HepG2 (cell line): ENCODE measurements around the gene LILRB5. TPM values are rescaled to one million over a fixed set of nuclear protein-coding genes. Genes with fewer than 3 reads are reported as not detected.

Experiments
- ATAC-seq: fragments of 200-7000 bp; cut with Tn5 transposase; 3 replicates; pipeline ENCODE4 v1.9.1; 2020; ENCODE audit warnings: mild to moderate bottlenecking, moderate library complexity
- BruUV-seq: library from RNA; stranded (reverse); fragments of 400-500 nt; replicated peaks from 2 replicates; lab custom pipeline; 2021; lab: Mats Ljungman, UMichigan
- CTCF ChIA-PET: fragments of 300-600 bp; formaldehyde crosslinking; extraction: SDS; loops from one replicate; lab custom pipeline; 2021; ENCODE audit warnings: low total read pairs, inconsistent platforms, low intra/inter-chr PET ratio; lab: Yijun Ruan, JAX
- POLR2A ChIA-PET: fragments of 350-600 bp; sonication (Branson Sonifier 250); formaldehyde crosslinking; loops from one replicate; lab custom pipeline; 2020; ENCODE audit warnings: antibody characterized with exemption, inconsistent platforms; lab: Yijun Ruan, JAX
- DNase-seq: peaks from one replicate; pipeline ENCODE4 v3.0.0-alpha.2; 2015; ENCODE audit warnings: low spot score
- FAIRE-seq: peaks from 3 replicates; lab custom pipeline; 2011; peaks lifted over from hg19 to GRCh38; lab: Jason Lieb, UNC
- H2AFZ ChIP-seq: one replicate; pipeline ENCODE4 v1.6.1; 2011; ENCODE audit warnings: low read length, inconsistent platforms
- H3K27ac ChIP-seq: fragments of 300-600 bp; 3 replicates; pipeline ENCODE4 v1.8.0; 2011; ENCODE audit warnings: mixed run types, mild to moderate bottlenecking, mixed read lengths, low read length, inconsistent platforms; ENCODE audit not compliant: insufficient read depth; ENCODE audit errors: extremely low read length
- H3K27me3 ChIP-seq, 2 experiments: fragments of 200-600 bp in 1 of 2; 2 replicates in 1 of 2; 3 replicates in 1 of 2; pipeline versions ENCODE4 v1.6.0 to v1.8.0; 2011; ENCODE audit warnings: low read length in 2 of 2, mild to moderate bottlenecking in 2 of 2, moderate library complexity in 2 of 2, inconsistent platforms in 1 of 2; ENCODE audit not compliant: insufficient read depth in 2 of 2, control insufficient read depth in 1 of 2
- H3K36me3 ChIP-seq, 2 experiments: fragments of 200-600 bp in 1 of 2; replicated peaks in 1 of 2; 2 replicates in 1 of 2; 3 replicates in 1 of 2; pipeline versions ENCODE4 v1.5.1 to v1.8.0; 2011; ENCODE audit warnings: low read length in 2 of 2, inconsistent platforms in 1 of 2; ENCODE audit not compliant: insufficient read depth in 2 of 2, control insufficient read depth in 1 of 2
- H3K4me1 ChIP-seq: 2 replicates; pipeline ENCODE4 v1.5.1; 2012; ENCODE audit warnings: low read length, inconsistent platforms; ENCODE audit not compliant: insufficient read depth
- H3K4me2 ChIP-seq: 2 replicates; pipeline ENCODE4 v1.6.0; 2011; ENCODE audit warnings: low read depth, low read length, inconsistent platforms
- H3K4me3 ChIP-seq, 3 experiments: fragments of 200-600 bp in 1 of 3; sonication (generic), shearing (Covaris generic) in 1 of 3; replicated peaks in 1 of 3; 2 replicates each; pipeline ENCODE4 v1.5.1; 2011 to 2016; ENCODE audit warnings: low read length in 3 of 3, inconsistent platforms in 2 of 3, low read depth in 2 of 3, mild to moderate bottlenecking in 2 of 3, control low read depth in 1 of 3, mixed read lengths in 1 of 3; ENCODE audit not compliant: insufficient read depth in 1 of 3
- H3K79me2 ChIP-seq: one replicate; pipeline ENCODE4 v1.6.1; 2011; ENCODE audit warnings: low read length, inconsistent platforms; ENCODE audit not compliant: insufficient read depth
- H3K9ac ChIP-seq: 2 replicates; pipeline ENCODE4 v1.6.0; 2011; ENCODE audit warnings: mild to moderate bottlenecking, low read depth, low read length, inconsistent platforms; ENCODE audit not compliant: insufficient read depth
- H3K9me3 ChIP-seq: 2 replicates; pipeline ENCODE4 v1.5.1; 2012; ENCODE audit warnings: mild to moderate bottlenecking, low read length
- H4K20me1 ChIP-seq: 2 replicates; pipeline ENCODE4 v1.6.0; 2011; ENCODE audit warnings: inconsistent platforms, mild to moderate bottlenecking, low read length, moderate library complexity; ENCODE audit not compliant: insufficient read depth
- ATRX ChIP-seq: sonication (generic); formaldehyde crosslinking; IDR thresholded peaks from 2 replicates; pipeline ENCODE4 v1.4.0; 2020; ENCODE audit warnings: missing genetic modification reagents, borderline replicate concordance
- CBX1 ChIP-seq: IDR thresholded peaks from one replicate; pipeline ENCODE4 v1.6.1; 2016; ENCODE audit warnings: antibody characterized with exemption, low read depth
- DDIT3 ChIP-seq: sonication (generic); formaldehyde crosslinking; IDR thresholded peaks from 2 replicates; pipeline ENCODE4 v1.4.0; 2020; ENCODE audit warnings: mild to moderate bottlenecking, missing genetic modification reagents
- EEA1 ChIP-seq: sonication (generic); formaldehyde crosslinking; IDR thresholded peaks from 2 replicates; pipeline ENCODE4 v1.5.1; 2020; ENCODE audit warnings: mild to moderate bottlenecking, missing genetic modification reagents, borderline replicate concordance
- ELF3 ChIP-seq: IDR thresholded peaks from 2 replicates; pipeline ENCODE4 v1.6.1; 2016; ENCODE audit warnings: missing genetic modification reagents, missing compliant biosample characterization
- ELF4 ChIP-seq: sonication (generic); formaldehyde crosslinking; IDR thresholded peaks from 2 replicates; pipeline ENCODE4 v1.5.0; 2020; ENCODE audit warnings: missing genetic modification reagents, mild to moderate bottlenecking, moderate library complexity, borderline replicate concordance
- KDM3A ChIP-seq: IDR thresholded peaks from 2 replicates; pipeline ENCODE4 v1.6.1; 2018; ENCODE audit warnings: low read depth, missing compliant biosample characterization
- NCOA1 ChIP-seq: sonication (generic); formaldehyde crosslinking; IDR thresholded peaks from 2 replicates; pipeline ENCODE4 v1.9.0; 2021; ENCODE audit warnings: missing genetic modification reagents
- PHF8 ChIP-seq: sonication (generic); formaldehyde crosslinking; IDR thresholded peaks from 2 replicates; pipeline ENCODE4 v1.5.0; 2020; ENCODE audit warnings: missing genetic modification reagents
- RARA ChIP-seq: IDR thresholded peaks from 2 replicates; pipeline ENCODE4 v1.6.1; 2016; ENCODE audit warnings: missing genetic modification reagents, missing compliant biosample characterization
- RBM22 ChIP-seq: fragments of 200-400 bp; formaldehyde crosslinking; optimal IDR thresholded peaks from 2 replicates; pipeline ENCODE3; 2017; ENCODE audit warnings: mild to moderate bottlenecking, low read length, moderate library complexity
- ZNF691 ChIP-seq: sonication (generic); formaldehyde crosslinking; IDR thresholded peaks from 2 replicates; pipeline ENCODE4 v1.4.0; 2020; ENCODE audit warnings: missing genetic modification reagents, low read depth, mild to moderate bottlenecking, borderline replicate concordance
- ZNF709 ChIP-seq: sonication (generic); formaldehyde crosslinking; IDR thresholded peaks from 2 replicates; pipeline ENCODE4 v1.5.0; 2020; ENCODE audit warnings: mild to moderate bottlenecking, missing genetic modification reagents
- WGBS: methylation state at CpG from one replicate; pipeline ENCODE4 v1.1.6; 2017; ENCODE audit warnings: low lambda C conversion rate; 5-methylcytosine and 5-hydroxymethylcytosine counted together
- in situ Hi-C: cut with HindIII; loops from 2 replicates; pipeline ENCODE4 v1.10.0; 2017; ENCODE audit warnings: low pct_unique_long_range_greater_than_20kb; ENCODE audit not compliant: extremely low pct_ligation_motif_present
- intact Hi-C: fragments of 100-400 bp; cut with micrococcal nuclease; formaldehyde crosslinking; loops from one replicate; pipeline ENCODE4 v1.10.0; 2022; ENCODE audit not compliant: unreplicated experiment
- polyA plus RNA-seq, 8 experiments: library from polyadenylated mRNA; depleted of rRNA in 3 of 8; stranded (reverse) in 7 of 8; unstranded in 1 of 8; fragments of >200 nt; fragmentation: Illumina TruSeq in 4 of 8; extraction: Trizol in 4 of 8; gene quantifications; 2 replicates each; pipeline versions ENCODE4 v1.2.1 to v1.2.3, GENCODE V29; 2011 to 2016; ENCODE audit warnings: low read depth in 4 of 8, missing spikeins in 1 of 8, mixed read lengths in 1 of 8; ENCODE audit not compliant: insufficient read depth in 1 of 8
- total RNA-seq, 5 experiments: library from RNA; depleted of rRNA; stranded (reverse); fragments of >200 nt; fragmentation: Illumina TruSeq; extraction: Trizol; gene quantifications; 2 replicates each; pipeline ENCODE4 v1.2.3, GENCODE V29; 2016; ENCODE audit warnings: low read depth in 1 of 5

LILRB5 gene
- total and polyA plus RNA-seq, 2 of the 13 experiments (the other 11 are each of a cell fraction or from before 2014, with no cell fraction given): not detected

- Histone ChIP-seq H3K27ac (no peak overlapping the region), H3K4me3 (no peak overlapping the region), H3K4me1 (no peaks in the 10 kb centered on the region), H3K9ac (no peak overlapping the region), H3K9me3 (no peaks in the 10 kb centered on the region), H3K4me2 (no peak overlapping the region), H3K36me3 (no peaks in the 10 kb centered on the region), H4K20me1 (no peaks in the 10 kb centered on the region), H3K27me3 (peaks cover 12 to 68% of the 10 kb centered on the region in 2 experiments), H2AFZ (no peak overlapping the region), H3K79me2 (no peaks in the 10 kb centered on the region)
- in situ Hi-C loops: no loop called here
- CTCF ChIA-PET: no interaction called here
- no peak for TF ChIP-seq PHF8 (CRISPR knock-in tag)
- no peak for TF ChIP-seq EEA1 (CRISPR knock-in tag)
- TF ChIP-seq DDIT3 (CRISPR knock-in tag): no peak
- TF ChIP-seq NCOA1 (CRISPR knock-in tag): no peak
- TF ChIP-seq ELF3 (CRISPR knock-in tag): no peak
- TF ChIP-seq ZNF691 (CRISPR knock-in tag): no peak
- no peak for TF ChIP-seq ELF4 (CRISPR knock-in tag)
- TF ChIP-seq CBX1: no peak
- no peak for TF ChIP-seq RARA (CRISPR knock-in tag)
- TF ChIP-seq ATRX (CRISPR knock-in tag): no peak
- TF ChIP-seq RBM22: no peak
- TF ChIP-seq ZNF709 (CRISPR knock-in tag): no peak
- TF ChIP-seq KDM3A (CRISPR knock-in tag): no peak
- DNase-seq: no peak
- POLR2A ChIA-PET: no interaction called here
- intact Hi-C loops: no loop called here
- FAIRE-seq: no peak
- BruUV-seq: no TSS peak
- ATAC-seq: no peak
- WGBS: 6% methylated on average over 12 of the region's 26 CpGs
Observed at GRCh38 chr19:54255105-54255775, 1.8 kb downstream of the LILRB5 start.
